GM23338 (cell line): ENCODE results near the gene PRRC2A. TPM values are rescaled to one million over a fixed set of nuclear protein-coding genes. Genes with fewer than 3 reads are reported as not detected.
A peak's percentile ranks its signal among the peaks of the same experiment; 100 is the strongest.

Experiments
- ATAC-seq: fragments of 200-7000 bp; cut with Tn5 transposase; 3 replicates; pipeline ENCODE4 v1.9.1; 2020
- DNase-seq: peaks from one replicate; pipeline ENCODE4 v3.0.0-alpha.2; 2015; ENCODE audit warnings: low spot score
- H2AFZ ChIP-seq: fragments of 200-600 bp; sonication (generic); 2 replicates; pipeline ENCODE4 v1.8.0; 2016; ENCODE audit warnings: antibody characterized with exemption, mild to moderate bottlenecking, moderate library complexity
- H3F3A ChIP-seq: fragments of 200-600 bp; sonication (generic); replicated peaks from 2 replicates; pipeline ENCODE4 v1.8.0; 2017; ENCODE audit warnings: antibody characterized with exemption, mixed run types, low read depth
- H3K27ac ChIP-seq: fragments of 200-600 bp; sonication (generic); 2 replicates; pipeline ENCODE4 v1.6.1; 2016; ENCODE audit warnings: low read depth
- H3K27me3 ChIP-seq: fragments of 200-600 bp; sonication (generic); 2 replicates; pipeline ENCODE4 v1.8.0; 2016; ENCODE audit warnings: mild to moderate bottlenecking, mixed run types, moderate library complexity; ENCODE audit not compliant: insufficient read depth
- H3K36me3 ChIP-seq: fragments of 200-600 bp; sonication (generic); 2 replicates; pipeline ENCODE4 v1.8.0; 2016; ENCODE audit warnings: mild to moderate bottlenecking; ENCODE audit not compliant: insufficient read depth
- H3K4me1 ChIP-seq: fragments of 200-600 bp; sonication (generic); 2 replicates; pipeline ENCODE4 v1.8.0; 2016; ENCODE audit warnings: mild to moderate bottlenecking, moderate library complexity; ENCODE audit not compliant: insufficient read depth
- H3K4me2 ChIP-seq: fragments of 200-600 bp; sonication (generic); 2 replicates; pipeline ENCODE4 v1.7.1; 2017; ENCODE audit warnings: mixed run types
- H3K4me3 ChIP-seq: fragments of 200-600 bp; sonication (generic); 2 replicates; pipeline ENCODE4 v1.6.1; 2016; ENCODE audit warnings: mixed run types
- H3K79me2 ChIP-seq: fragments of 200-600 bp; sonication (generic); replicated peaks from 2 replicates; pipeline ENCODE4 v1.8.0; 2017; ENCODE audit warnings: mild to moderate bottlenecking; ENCODE audit not compliant: insufficient read depth
- H3K9me2 ChIP-seq: fragments of 200-600 bp; sonication (generic); 2 replicates; pipeline ENCODE4 v1.8.0; 2017; ENCODE audit not compliant: insufficient read depth
- H4K20me1 ChIP-seq: fragments of 200-600 bp; sonication (generic); replicated peaks from 2 replicates; pipeline ENCODE4 v1.8.0; 2017; ENCODE audit warnings: mild to moderate bottlenecking; ENCODE audit not compliant: insufficient read depth
- H3K27ac Mint-ChIP-seq: 2 replicates; pipeline ENCODE4 v1.8.0; 2020; ENCODE audit warnings: inconsistent platforms, mild to moderate bottlenecking, moderate library complexity, mixed read lengths
- H3K27me3 Mint-ChIP-seq: 3 replicates; pipeline ENCODE4 v1.8.0; 2022; ENCODE audit warnings: low read depth, mild to moderate bottlenecking, moderate library complexity, mixed read lengths, inconsistent platforms; ENCODE audit not compliant: insufficient read depth, poor library complexity
- H3K36me3 Mint-ChIP-seq: 3 replicates; pipeline ENCODE4 v1.8.0; 2021; ENCODE audit warnings: low read depth, mild to moderate bottlenecking, inconsistent platforms, moderate library complexity, mixed read lengths
- H3K4me1 Mint-ChIP-seq: 3 replicates; pipeline ENCODE4 v1.8.0; 2020; ENCODE audit warnings: mild to moderate bottlenecking, inconsistent platforms, mixed read lengths
- H3K4me3 Mint-ChIP-seq: 3 replicates; pipeline ENCODE4 v1.8.0; 2021; ENCODE audit warnings: moderate library complexity, mild to moderate bottlenecking, inconsistent platforms, mixed read lengths
- H3K9me3 Mint-ChIP-seq: 3 replicates; pipeline ENCODE4 v1.8.0; 2020; ENCODE audit warnings: moderate library complexity, mild to moderate bottlenecking, inconsistent platforms, mixed read lengths
- EZH2phosphoT487 ChIP-seq: fragments of 200-600 bp; sonication (generic); IDR thresholded peaks from one replicate; pipeline ENCODE4 v1.8.1; 2018; ENCODE audit warnings: antibody characterized with exemption; ENCODE audit not compliant: unreplicated experiment
- NANOG ChIP-seq: IDR thresholded peaks from 2 replicates; pipeline ENCODE4 v1.6.1; 2016; ENCODE audit warnings: antibody characterized with exemption, borderline replicate concordance
- POLR2AphosphoS5 ChIP-seq: IDR thresholded peaks from 2 replicates; pipeline ENCODE4 v1.6.1; 2016; ENCODE audit warnings: antibody characterized with exemption, low read depth
- STAT1 ChIP-seq: IDR thresholded peaks from one replicate; pipeline ENCODE4 v1.6.1; 2016; ENCODE audit warnings: antibody characterized with exemption; ENCODE audit not compliant: unreplicated experiment
- ZNF331 ChIP-seq: fragments of 250-450 bp; sonication (Bioruptor Pico); IDR thresholded peaks from 2 replicates; pipeline ENCODE4 v1.5.0; 2020; ENCODE audit warnings: low read depth, mild to moderate bottlenecking, moderate library complexity
- polyA plus RNA-seq: library from polyadenylated mRNA; unstranded; fragments of >200 nt; fragmentation: Nextera tagmentation; extraction: Ambion mirVana; gene quantifications from 2 replicates; pipeline ENCODE4 v1.2.1, GENCODE V29; 2016
- total RNA-seq: library from RNA; depleted of rRNA; stranded (reverse); fragments of >200 nt; shearing (Covaris generic); gene quantifications from 2 replicates; pipeline ENCODE4 v1.2.3, GENCODE V29; 2014
- TF ChIP-seq, protein P1 (sequence below): IDR thresholded peaks from one replicate; pipeline ENCODE4 v1.6.1; 2018; ENCODE audit warnings: antibody characterized with exemption; ENCODE audit not compliant: unreplicated experiment
- TF ChIP-seq, protein P2 (sequence below): IDR thresholded peaks from 2 replicates; pipeline ENCODE4 v1.6.1; 2016; ENCODE audit warnings: antibody characterized with exemption
- TF ChIP-seq, protein P3 (sequence below), 2 experiments: fragments of 200-600 bp in 1 of 2; sonication (generic) in 1 of 2; conservative IDR thresholded peaks; 2 replicates each; pipeline versions ENCODE4 v1.5.1 to v1.6.1; 2016 to 2017; ENCODE audit warnings: antibody characterized with exemption in 2 of 2, low read depth in 2 of 2, mild to moderate bottlenecking in 2 of 2, moderate library complexity in 1 of 2

Gene PRRC2A
- total and polyA plus RNA-seq, 2 experiments from 2014 or later: 213 to 273 TPM

DNA sequence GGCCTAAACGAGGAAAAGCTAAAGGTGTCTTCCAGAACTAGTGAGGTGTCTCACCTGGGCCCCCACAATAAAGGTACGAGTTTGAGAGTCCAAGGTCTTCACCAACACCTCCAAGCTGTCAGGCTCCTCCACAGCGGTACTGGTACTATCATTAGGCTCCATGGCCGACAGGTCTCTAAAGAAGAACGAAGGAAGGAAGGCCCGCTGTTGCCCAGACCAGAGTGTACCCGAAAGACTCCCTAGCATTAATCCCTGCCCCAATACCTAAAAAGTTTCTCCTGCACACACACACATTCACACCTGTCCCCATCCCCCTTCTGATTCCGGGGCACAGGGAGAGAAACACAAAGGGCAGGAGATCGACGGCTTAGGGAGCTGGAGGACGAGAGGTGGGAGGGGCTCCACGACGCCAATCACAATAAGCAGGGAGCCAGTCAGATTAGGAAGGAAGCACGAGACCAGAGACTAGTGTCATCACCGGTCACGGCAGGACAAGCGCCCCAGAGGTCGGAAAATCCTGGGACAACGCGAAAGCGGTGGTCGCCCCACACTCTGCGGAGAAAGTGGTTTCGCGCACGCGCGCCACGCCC, 31.2 kb downstream of the PRRC2A start:
- H3K79me2 ChIP-seq: peaks cover 29% of the 10 kb centered on the region

DNA sequence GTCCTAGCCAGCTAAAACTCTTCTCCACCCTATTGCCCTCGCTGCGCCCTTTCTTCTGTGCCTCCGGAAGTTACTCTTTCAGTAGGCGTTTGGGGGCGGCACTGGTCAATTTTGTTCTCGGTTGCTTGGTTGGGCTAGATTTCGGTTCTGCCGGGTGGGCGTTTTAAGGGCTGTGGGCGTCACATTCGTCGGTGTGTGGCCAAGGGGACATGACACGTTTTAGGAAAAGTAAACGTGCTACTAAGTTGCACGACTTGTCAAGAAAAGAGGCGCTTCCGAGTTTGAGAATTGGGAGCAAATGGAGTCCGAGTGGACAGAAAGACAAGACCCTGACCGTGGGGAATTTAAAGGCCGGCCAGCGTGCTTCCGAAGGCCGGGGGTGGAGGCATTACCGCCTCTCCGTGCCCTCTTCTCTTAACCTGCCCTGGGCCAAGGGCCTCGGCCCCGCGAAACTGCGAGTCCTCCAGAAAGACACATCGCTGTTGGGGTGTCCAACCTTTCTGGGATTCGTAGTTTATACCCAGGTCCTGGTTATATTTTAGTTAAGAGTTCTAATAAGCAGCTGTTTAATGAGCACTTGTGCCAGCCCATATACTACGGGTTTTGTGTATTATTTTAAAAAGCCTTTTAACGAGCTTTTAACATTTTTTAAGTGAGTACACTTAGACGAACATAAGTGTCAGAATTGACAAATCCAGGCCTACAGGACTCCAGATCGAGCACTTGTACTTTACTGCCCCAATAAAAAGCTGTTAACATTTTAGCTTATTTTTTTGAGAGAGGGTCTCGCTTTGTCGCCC, 32.6 kb downstream of the PRRC2A start:
- Mint-ChIP-seq H3K27me3 (peaks cover 13% of the 10 kb centered on the region), H3K4me3 (peak overlapping the region; percentile 99), H3K9me3 (no peaks in the 10 kb centered on the region), H3K27ac (peak overlapping the region; percentile 100), H3K36me3 (peaks cover 38% of the 10 kb centered on the region), H3K4me1 (peaks cover 28% of the 10 kb centered on the region; the same call in 2 of the 3 replicates)
- Histone ChIP-seq H3K4me1 (peaks cover 14% of the 10 kb centered on the region), H3K4me3 (peak overlapping the region; percentile 88), H3K27ac (peak overlapping the region; percentile 96), H4K20me1 (peaks cover 12% of the 10 kb centered on the region; the same call in 1 of the 2 replicates), H3K9me2 (no peaks in the 10 kb centered on the region), H3K36me3 (peaks cover 27% of the 10 kb centered on the region), H2AFZ (no peak overlapping the region), H3F3A (peaks cover 18% of the 10 kb centered on the region), H3K79me2 (peaks cover 32% of the 10 kb centered on the region), H3K4me2 (peak overlapping the region; percentile 85), H3K27me3 (no peaks in the 10 kb centered on the region)
- peak; percentile 79 for ATAC-seq
- DNase-seq: peak; percentile 98
- TF ChIP-seq EZH2phosphoT487: no peak
- TF ChIP-seq, protein P1, sequence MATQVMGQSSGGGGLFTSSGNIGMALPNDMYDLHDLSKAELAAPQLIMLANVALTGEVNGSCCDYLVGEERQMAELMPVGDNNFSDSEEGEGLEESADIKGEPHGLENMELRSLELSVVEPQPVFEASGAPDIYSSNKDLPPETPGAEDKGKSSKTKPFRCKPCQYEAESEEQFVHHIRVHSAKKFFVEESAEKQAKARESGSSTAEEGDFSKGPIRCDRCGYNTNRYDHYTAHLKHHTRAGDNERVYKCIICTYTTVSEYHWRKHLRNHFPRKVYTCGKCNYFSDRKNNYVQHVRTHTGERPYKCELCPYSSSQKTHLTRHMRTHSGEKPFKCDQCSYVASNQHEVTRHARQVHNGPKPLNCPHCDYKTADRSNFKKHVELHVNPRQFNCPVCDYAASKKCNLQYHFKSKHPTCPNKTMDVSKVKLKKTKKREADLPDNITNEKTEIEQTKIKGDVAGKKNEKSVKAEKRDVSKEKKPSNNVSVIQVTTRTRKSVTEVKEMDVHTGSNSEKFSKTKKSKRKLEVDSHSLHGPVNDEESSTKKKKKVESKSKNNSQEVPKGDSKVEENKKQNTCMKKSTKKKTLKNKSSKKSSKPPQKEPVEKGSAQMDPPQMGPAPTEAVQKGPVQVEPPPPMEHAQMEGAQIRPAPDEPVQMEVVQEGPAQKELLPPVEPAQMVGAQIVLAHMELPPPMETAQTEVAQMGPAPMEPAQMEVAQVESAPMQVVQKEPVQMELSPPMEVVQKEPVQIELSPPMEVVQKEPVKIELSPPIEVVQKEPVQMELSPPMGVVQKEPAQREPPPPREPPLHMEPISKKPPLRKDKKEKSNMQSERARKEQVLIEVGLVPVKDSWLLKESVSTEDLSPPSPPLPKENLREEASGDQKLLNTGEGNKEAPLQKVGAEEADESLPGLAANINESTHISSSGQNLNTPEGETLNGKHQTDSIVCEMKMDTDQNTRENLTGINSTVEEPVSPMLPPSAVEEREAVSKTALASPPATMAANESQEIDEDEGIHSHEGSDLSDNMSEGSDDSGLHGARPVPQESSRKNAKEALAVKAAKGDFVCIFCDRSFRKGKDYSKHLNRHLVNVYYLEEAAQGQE: no peak
- no peak for TF ChIP-seq NANOG
- TF ChIP-seq, protein P2, sequence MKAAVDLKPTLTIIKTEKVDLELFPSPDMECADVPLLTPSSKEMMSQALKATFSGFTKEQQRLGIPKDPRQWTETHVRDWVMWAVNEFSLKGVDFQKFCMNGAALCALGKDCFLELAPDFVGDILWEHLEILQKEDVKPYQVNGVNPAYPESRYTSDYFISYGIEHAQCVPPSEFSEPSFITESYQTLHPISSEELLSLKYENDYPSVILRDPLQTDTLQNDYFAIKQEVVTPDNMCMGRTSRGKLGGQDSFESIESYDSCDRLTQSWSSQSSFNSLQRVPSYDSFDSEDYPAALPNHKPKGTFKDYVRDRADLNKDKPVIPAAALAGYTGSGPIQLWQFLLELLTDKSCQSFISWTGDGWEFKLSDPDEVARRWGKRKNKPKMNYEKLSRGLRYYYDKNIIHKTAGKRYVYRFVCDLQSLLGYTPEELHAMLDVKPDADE: no peak
- peak; percentile 62 for TF ChIP-seq POLR2AphosphoS5
- TF ChIP-seq, protein P3, sequence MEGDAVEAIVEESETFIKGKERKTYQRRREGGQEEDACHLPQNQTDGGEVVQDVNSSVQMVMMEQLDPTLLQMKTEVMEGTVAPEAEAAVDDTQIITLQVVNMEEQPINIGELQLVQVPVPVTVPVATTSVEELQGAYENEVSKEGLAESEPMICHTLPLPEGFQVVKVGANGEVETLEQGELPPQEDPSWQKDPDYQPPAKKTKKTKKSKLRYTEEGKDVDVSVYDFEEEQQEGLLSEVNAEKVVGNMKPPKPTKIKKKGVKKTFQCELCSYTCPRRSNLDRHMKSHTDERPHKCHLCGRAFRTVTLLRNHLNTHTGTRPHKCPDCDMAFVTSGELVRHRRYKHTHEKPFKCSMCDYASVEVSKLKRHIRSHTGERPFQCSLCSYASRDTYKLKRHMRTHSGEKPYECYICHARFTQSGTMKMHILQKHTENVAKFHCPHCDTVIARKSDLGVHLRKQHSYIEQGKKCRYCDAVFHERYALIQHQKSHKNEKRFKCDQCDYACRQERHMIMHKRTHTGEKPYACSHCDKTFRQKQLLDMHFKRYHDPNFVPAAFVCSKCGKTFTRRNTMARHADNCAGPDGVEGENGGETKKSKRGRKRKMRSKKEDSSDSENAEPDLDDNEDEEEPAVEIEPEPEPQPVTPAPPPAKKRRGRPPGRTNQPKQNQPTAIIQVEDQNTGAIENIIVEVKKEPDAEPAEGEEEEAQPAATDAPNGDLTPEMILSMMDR (conservative IDR thresholded peaks at IDR 0.05; ENCODE audit: low read depth in 2 of 2): peak in 1 of 2 experiments; percentile 28; a peak in 2 of 4 replicates
- no peak for TF ChIP-seq STAT1
- TF ChIP-seq ZNF331 (CRISPR knock-in tag): no peak

More for the DNA sequence above, 31.2 kb downstream of the PRRC2A start:
- Histone ChIP-seq H3K27ac (peak overlapping the region; percentile 96), H3K4me3 (peak overlapping the region; percentile 88), H3K4me1 (peaks cover 14% of the 10 kb centered on the region), H3K9me2 (no peaks in the 10 kb centered on the region), H3K4me2 (peak overlapping the region; percentile 85), H3F3A (peaks cover 18% of the 10 kb centered on the region), H2AFZ (0 out of 2 replicates have a peak overlapping the region, but pooled peaks have one; percentile 35), H3K27me3 (no peaks in the 10 kb centered on the region), H4K20me1 (peaks cover 12% of the 10 kb centered on the region; the same call in 1 of the 2 replicates), H3K36me3 (peaks cover 27% of the 10 kb centered on the region)
- Mint-ChIP-seq H3K9me3 (no peaks in the 10 kb centered on the region), H3K4me3 (peak overlapping the region; percentile 99), H3K4me1 (peaks cover 28% of the 10 kb centered on the region; the same call in 2 of the 3 replicates), H3K27ac (peak overlapping the region; percentile 100), H3K36me3 (peaks cover 47% of the 10 kb centered on the region), H3K27me3 (peaks cover 13% of the 10 kb centered on the region)
- DNase-seq (peak; percentile 90), ATAC-seq (peak; percentile 69)
- TF ChIP-seq, protein P3 (conservative IDR thresholded peaks at IDR 0.05; ENCODE audit: low read depth in 2 of 2): no peak
- TF ChIP-seq POLR2AphosphoS5: peak; percentile 12; the same call in 1 of the 2 replicates
